Ishikawa (cell line): ENCODE data around the gene ATRNL1.

Source experiments
- EP300 ChIP-seq: IDR thresholded peaks from 2 replicates; pipeline ENCODE4 v1.6.1; 2012; ENCODE audit warnings: borderline replicate concordance
- FOXM1 ChIP-seq: IDR thresholded peaks from 2 replicates; pipeline ENCODE4 v1.6.1; 2012; ENCODE audit warnings: low read depth, borderline replicate concordance

DNA sequence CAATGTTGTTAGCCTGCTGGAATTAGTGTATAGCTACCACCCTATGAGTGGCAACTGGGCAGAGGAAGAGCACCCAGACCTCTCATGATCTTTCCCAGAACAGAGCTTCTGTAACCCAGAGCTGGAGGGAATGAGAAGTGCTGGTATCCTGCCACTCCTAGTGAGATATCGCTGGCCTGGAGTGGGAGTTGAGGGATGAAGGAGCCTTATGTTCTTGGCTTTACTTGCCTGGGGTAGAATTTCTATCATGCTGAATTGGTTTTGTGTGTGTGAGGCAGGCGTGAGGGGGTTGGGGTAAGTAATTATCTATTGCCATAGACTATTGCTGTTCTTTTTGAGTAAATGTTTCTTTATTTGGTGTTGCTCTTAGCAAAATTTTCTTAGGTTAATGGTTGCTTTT is 146.6 kb downstream of the ATRNL1 start:
- no peak for TF ChIP-seq EP300
- TF ChIP-seq FOXM1 = no peak
